ENCODE data around the gene RFTN1. TPM values are rescaled to one million over a fixed set of nuclear protein-coding genes. Genes with fewer than 3 reads are reported as not detected.

Gene RFTN1
- total RNA-seq, 1 donor from 2014 or later = 34.7 TPM

GRCh38 chr3:16402451-16402850, 111.0 kb downstream of the RFTN1 start:
- DNase-seq (ENCODE audit: low read depth) = no peak
- no peak overlapping the region for H3K4me3 ChIP-seq (ENCODE audit: low read depth, low read length)
- no peak for TF ChIP-seq CTCF (conservative IDR thresholded peaks at IDR 0.05; ENCODE audit: low read depth, low read length)

GRCh38 chr3:16401273-16401672, 112.2 kb downstream of the RFTN1 start:
- TF ChIP-seq CTCF (conservative IDR thresholded peaks at IDR 0.05; ENCODE audit: low read depth, low read length) = no peak
- DNase-seq (ENCODE audit: low read depth) = no peak
- no peak overlapping the region for H3K4me3 ChIP-seq (ENCODE audit: low read depth, low read length)

GRCh38 chr3:16400106-16400931, 113.2 kb downstream of the RFTN1 start:
- no peak for TF ChIP-seq CTCF (conservative IDR thresholded peaks at IDR 0.05; ENCODE audit: low read depth, low read length)
- DNase-seq (ENCODE audit: low read depth) = no peak
- H3K4me3 ChIP-seq (ENCODE audit: low read depth, low read length) = no peak overlapping the region

- TF ChIP-seq CTCF (conservative IDR thresholded peaks at IDR 0.05; ENCODE audit: low read depth, low read length) = peak; percentile 59
- DNase-seq (ENCODE audit: low read depth) = peak; percentile 74
- H3K4me3 ChIP-seq (ENCODE audit: low read depth, low read length) = no peak overlapping the region
Observed at GRCh38 chr3:16399473-16399872, 114.0 kb downstream of the RFTN1 start.

GRCh38 chr3:16398648-16399047, 114.9 kb downstream of the RFTN1 start:
- TF ChIP-seq CTCF (conservative IDR thresholded peaks at IDR 0.05; ENCODE audit: low read depth, low read length) = no peak
- H3K4me3 ChIP-seq (ENCODE audit: low read depth, low read length) = no peak overlapping the region

GRCh38 chr3:16396202-16396601, 117.3 kb downstream of the RFTN1 start:
- no peak overlapping the region for H3K4me3 ChIP-seq (ENCODE audit: low read depth, low read length)
- DNase-seq (ENCODE audit: low read depth) = no peak
- no peak for TF ChIP-seq CTCF (conservative IDR thresholded peaks at IDR 0.05; ENCODE audit: low read depth, low read length)

More at GRCh38 chr3:16398648-16399047, 114.9 kb downstream of the RFTN1 start:
- no peak for DNase-seq (ENCODE audit: low read depth)

GRCh38 chr3:16395212-16395611, 118.3 kb downstream of the RFTN1 start:
- H3K4me3 ChIP-seq (ENCODE audit: low read depth, low read length) = no peak overlapping the region
- no peak for TF ChIP-seq CTCF (conservative IDR thresholded peaks at IDR 0.05; ENCODE audit: low read depth, low read length)
- no peak for DNase-seq (ENCODE audit: low read depth)

Measured in epithelial cell of proximal tubule (primary cell).